Left renal pelvis (tissue), 4 donors: Measurements from ENCODE around the gene MCTP2. TPM values are rescaled to one million over a fixed set of nuclear protein-coding genes. Genes with fewer than 3 reads are reported as not detected.

Experiments
- DNase-seq, 4 donors: peaks; one replicate each; pipeline ENCODE4 v3.0.0-alpha.2; 2013; ENCODE audit warnings: low read depth in 4 of 4, low spot score in 3 of 4
- polyA plus RNA-seq, 4 donors: library from polyadenylated mRNA; unstranded; fragments of 120-200 nt; gene quantifications; one replicate each; pipeline ENCODE4 v1.2.1, GENCODE V29; 2013; ENCODE audit not compliant: insufficient read length in 4 of 4

Gene MCTP2
- polyA plus RNA-seq, 4 donors: 18.8 to 52.3 (median 22.7) TPM

DNA sequence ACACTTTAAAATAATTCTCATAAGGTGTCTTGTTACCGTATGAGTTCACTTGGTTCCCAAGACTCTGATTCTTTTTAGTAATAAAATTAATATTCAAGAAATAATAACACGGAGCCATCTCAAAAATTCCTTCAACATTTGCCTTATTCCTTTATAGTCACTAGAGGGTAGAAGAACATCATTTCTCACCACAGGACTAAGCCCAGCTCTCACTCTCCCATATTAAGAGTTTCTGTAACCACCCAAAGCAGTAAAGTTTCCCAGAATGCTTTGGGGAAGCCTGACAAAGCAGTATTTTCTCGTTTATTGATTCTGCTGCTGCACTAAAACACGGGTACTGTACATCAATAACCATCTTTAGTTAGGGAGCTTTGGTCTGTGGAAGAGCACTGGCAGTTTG lies 114.9 kb downstream of the MCTP2 start:
- no peak for DNase-seq

DNA sequence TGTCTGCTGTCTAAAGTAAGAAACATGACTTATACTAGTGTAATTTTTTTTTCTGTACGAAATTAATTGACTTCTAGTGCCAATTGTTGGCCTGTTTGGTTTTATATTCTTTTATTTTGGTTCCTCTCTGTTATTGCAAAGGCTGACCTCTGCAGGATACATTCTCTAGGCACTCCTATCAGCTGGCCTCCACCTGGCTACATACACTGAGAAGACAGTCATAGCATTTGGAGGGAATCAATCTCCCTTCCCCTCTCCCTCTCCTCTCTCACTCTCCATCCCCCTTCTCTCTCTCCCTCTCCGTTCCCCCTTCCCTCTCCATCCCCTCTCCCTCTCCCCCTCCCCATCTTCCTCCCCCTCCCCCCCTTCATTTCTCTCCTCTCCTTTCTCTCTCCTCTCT lies 116.7 kb downstream of the MCTP2 start:
- DNase-seq: no peak

DNA sequence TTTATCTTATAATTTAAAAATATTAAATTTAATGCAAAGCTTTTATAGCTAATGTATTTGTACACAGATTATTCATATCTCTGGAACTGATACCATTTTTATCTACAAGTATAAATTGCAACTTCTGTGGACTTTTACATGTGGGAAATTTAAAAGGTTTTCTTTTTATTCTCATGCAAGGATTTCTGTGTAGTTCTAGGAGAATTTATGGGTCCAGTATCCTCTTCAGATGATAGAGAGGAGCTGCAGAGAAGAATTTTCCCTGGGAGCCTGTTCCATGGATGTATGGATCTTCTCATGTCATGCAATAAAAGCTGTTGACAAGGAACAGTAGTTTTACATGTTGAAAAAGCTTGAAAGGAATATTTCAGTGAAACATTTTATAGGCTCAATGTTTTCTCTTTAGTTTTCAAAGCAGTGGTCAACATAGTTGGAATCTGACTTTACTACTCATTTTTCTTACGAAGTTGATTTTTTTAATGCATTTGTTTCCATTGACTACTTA lies 119.7 kb downstream of the MCTP2 start:
- no peak for DNase-seq

GRCh38 chr15:94352636-94353487 lies 121.5 kb downstream of the MCTP2 start:
- DNase-seq: peak in 2 of 4 donors; percentile 73 to 79

DNA sequence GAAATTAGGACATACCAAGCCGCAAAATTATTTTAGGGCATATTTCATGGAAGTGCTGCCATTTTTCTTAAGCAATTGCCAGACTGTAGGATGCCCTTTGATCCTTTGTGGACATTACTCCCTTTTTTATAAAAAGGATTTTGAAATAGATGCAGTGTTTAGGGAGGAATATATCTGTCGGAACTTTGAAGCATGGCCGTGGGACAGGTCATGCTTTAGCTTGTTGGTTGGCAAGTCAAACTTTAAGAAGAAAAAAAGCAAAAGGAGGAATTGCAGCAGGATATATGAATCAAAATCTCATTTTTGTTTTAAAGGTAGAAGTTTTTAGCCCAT lies 122.1 kb downstream of the MCTP2 start:
- DNase-seq: no peak

- no peak for DNase-seq
These were observed 123.3 kb downstream of the MCTP2 start for GRCh38 chr15:94354655-94355054.

DNA sequence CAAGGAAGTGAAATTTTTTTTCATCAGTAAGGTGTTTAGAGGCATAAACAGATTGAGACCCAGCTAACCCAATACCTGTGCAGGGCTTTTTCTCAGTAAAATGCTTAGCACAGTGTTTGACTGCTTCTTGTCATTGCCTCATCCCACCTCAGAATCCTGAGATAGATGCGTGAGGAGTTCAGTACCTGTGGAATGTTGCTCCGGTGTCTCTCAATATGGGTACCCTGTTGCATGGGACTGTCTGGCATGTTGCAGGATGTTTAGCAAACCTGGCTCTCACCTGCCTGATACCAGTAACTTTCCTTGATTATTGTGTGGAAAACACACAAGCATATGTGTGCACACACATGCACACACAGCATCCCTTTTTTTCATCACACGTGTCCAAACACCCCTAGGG lies 128.4 kb downstream of the MCTP2 start:
- DNase-seq: no peak

- DNase-seq: no peak
These were observed 128.9 kb downstream of the MCTP2 start for GRCh38 chr15:94360251-94360685.

DNA sequence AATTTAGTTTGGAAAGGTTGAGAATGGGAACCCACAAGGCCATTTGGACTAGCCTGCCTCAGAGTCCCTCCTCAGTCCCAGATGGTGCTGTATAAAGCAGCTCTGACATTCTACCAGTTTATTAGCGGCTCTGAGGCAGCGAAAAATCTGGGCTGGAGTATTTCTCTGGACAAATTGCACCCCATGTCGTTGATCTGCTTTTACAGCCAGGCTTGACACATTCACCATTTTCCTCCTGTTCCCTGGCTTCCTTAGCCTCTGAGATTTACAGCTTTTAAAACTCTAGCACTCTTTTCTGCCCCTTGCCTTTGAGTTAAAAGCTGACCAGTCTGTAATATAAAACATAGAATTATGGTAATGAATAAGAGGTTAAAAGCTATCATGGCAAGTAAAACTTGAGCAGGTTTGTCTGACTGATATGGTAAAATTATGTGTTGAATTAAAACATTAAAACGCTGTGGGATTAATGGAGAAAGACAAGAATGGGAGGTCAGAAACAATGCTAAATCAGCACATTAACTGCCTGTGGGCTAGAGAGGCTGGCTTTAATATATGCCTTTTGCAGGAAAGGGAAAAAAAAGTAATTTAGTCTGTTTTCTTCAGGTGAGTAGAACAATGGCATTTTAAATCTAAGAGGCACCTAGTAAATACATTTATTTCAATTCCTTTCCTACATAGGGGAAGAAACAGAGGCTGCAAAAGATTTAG lies 131.2 kb downstream of the MCTP2 start:
- no peak for DNase-seq

- no peak for DNase-seq
These were observed 132.0 kb downstream of the MCTP2 start for GRCh38 chr15:94363382-94363781.

DNA sequence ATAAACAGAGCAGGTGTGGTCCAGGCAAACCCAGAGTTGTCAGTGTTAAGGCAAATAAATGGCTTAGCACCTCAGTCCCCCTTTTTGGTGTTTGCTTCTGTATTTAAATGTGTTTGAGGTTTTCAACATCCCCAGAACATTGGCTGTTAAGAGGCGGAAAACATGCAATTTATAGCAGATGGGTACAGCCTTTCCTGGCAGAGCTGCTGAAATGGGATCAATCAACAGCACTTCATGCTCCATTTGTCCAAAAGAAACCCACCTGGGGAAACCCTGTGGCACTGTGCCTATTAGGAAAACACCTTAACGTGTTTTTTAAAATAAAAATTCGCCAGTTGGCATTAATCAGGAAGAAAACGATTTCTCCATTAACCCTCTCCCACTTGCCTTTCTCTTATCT lies 135.4 kb downstream of the MCTP2 start:
- no peak for DNase-seq

DNA sequence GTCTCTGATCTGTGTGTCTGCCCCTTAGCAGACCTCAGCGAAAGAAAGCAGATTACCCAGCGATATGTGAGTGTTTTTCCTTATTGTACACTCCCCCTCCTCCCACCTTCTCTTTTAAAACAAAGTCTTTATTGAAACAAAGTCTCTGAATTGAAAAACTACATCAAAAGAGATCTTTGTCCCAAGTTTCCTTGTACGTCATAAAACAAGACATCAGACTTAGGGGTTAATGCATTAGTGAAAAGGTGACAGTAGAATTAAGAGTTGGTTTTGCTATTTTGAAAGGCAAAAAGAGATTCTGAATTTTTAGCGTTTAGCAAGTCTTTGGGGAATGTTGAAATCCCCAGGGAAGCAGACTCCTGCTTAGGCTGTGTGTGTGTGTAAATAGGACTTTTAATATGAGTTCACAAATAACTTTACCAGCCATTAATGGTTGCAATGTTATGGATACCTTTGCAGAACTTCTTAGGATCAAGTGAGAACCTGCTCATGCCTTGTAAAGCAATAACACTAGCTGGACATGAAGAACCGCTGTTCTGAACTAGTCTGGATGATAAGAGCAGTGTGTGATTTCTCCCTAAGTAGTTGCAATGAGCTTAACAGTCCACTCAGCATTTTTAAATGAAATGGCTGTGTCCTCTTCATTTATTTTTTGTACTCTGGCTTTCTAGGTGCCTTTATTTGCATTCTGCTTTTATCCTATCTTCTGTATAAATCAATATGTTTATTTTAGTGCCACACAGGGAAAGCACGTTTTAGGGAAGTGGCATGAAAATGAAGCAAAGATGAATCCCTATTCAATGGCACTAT lies 136.6 kb downstream of the MCTP2 start:
- no peak for DNase-seq

GRCh38 chr15:94370206-94370935 lies 139.0 kb downstream of the MCTP2 start:
- no peak for DNase-seq

DNA sequence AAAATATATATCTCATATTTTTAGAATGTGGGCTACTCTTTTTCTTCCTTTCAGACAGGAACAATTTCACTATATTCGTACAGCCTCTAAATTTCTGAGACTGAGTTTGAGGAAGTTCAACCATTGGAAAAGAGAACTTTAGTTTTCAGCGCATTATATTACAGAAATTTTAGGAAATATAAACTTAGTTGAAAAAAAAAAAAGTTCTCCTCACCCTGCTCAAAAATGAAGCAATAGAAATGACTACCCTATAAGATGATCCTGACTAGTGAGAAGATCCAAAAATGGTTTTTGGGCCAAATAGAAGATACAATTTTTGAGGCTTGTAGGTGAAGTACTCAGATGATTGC lies 139.6 kb downstream of the MCTP2 start:
- DNase-seq: no peak

DNA sequence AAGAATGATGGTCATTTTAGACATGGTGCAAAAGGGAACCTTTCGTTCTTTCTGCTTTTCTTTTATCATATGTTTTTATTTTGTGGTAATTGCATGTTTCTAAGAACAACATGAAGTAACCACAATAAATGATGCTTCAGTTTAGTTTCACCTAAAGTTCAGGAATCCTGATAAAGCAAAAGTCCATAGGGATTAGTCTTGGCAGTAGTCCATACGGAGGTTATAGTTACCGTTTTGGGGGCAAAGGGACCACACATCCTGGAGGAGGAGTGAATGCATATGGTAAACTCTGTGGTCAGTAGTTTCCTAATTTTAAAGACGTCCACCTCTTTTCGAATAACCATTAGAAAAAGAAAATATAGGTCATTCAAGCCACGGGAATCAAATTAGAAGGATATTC lies 141.5 kb downstream of the MCTP2 start:
- no peak for DNase-seq

GRCh38 chr15:94375997-94376396 lies 144.6 kb downstream of the MCTP2 start:
- no peak for DNase-seq

DNA sequence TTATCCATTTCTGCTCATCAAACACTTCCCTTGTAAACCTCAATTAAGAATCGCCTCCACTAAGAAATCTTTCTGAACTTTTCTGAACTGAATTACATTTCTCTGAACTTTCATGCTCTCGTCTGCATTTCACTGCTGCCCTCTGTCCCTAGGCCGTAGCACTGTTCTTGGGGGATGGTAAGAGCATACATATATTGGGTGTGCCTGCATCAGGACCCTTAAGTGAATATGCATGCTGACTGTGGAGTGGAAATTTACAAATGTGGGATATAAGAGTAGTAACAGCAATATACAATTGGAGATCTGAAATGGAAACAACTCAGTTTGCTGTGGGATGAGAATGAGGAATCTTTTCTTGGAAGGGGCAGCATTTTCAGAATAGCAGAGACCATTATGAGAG lies 148.6 kb downstream of the MCTP2 start:
- DNase-seq: no peak

- no peak for DNase-seq
These were observed 149.4 kb downstream of the MCTP2 start for GRCh38 chr15:94380798-94381197.

DNA sequence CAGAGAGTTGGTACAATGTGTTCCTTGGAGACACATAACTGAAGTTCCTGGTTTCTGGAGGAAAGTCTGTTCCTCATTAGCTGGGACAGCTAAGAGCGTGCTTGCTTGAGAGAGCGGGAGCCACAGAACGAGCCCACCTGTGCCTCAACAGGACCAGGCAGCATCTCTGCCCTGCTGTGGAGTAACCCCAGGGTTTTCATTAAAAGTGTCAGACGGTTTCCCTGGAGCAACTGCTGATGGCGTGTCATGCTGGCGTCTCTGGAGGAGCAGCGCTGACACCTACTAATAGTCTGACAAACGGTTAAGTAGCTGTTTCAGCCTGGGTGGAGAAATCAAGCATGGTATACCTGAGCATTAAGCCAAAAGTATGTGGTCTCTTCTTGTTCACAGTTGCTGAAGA lies 150.0 kb downstream of the MCTP2 start:
- DNase-seq: no peak

- DNase-seq: no peak
These were observed 151.7 kb downstream of the MCTP2 start for GRCh38 chr15:94383041-94383440.

DNA sequence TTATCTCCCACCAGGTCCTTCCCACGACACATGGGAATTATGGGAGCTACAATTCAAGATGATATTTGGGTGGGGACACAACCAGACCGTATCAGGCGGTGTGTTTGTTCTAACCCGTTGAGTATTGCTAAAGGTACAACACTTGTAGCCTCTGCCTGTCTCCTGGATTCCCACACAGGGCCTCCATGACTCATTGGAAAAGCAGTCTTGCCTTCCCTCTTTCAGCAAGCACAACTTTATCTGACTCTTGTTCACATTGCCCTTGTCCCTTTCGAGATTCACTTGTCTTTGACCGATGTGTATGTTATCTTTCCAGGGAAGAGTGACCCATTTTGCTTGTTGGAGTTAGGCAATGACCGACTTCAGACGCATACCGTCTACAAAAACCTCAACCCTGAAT lies 152.3 kb downstream of the MCTP2 start:
- no peak for DNase-seq
